HG03045 (cell line): Measurements from ENCODE around the gene EVX2.

Source experiments
- ATAC-seq: cut with Tn5 transposase; IDR thresholded peaks from one replicate; pipeline ENCODE4 v1.9.1; 2021; ENCODE audit warnings: mild to moderate bottlenecking, moderate library complexity; ENCODE audit not compliant: unreplicated experiment

The EVX2 gene

GRCh38 chr2:176096986-176097819 lies 13.4 kb upstream of the EVX2 start:
- peak; percentile 83 for ATAC-seq

GRCh38 chr2:176096243-176096985 lies 12.7 kb upstream of the EVX2 start:
- ATAC-seq: no peak

GRCh38 chr2:176095421-176095820 lies 11.7 kb upstream of the EVX2 start:
- no peak for ATAC-seq

GRCh38 chr2:176094349-176094748 lies 10.6 kb upstream of the EVX2 start:
- no peak for ATAC-seq

- ATAC-seq: no peak
Observed at GRCh38 chr2:176093898-176094249, 10.1 kb upstream of the EVX2 start.

- no peak for ATAC-seq
Observed at GRCh38 chr2:176093145-176093897, 9.6 kb upstream of the EVX2 start.

- no peak for ATAC-seq
Observed at GRCh38 chr2:176092270-176093144, 8.7 kb upstream of the EVX2 start, which contains the start of gene HOXD13. HOXD13 (plus strand) TSS chr2:176092721; CDS start chr2:176092891, 170 bp downstream.

- no peak for ATAC-seq
Observed at GRCh38 chr2:176091329-176092258, 7.8 kb upstream of the EVX2 start.

- ATAC-seq: no peak
Observed at GRCh38 chr2:176090862-176091261, 7.1 kb upstream of the EVX2 start.

- no peak for ATAC-seq
Observed at GRCh38 chr2:176089843-176090395, 6.2 kb upstream of the EVX2 start.

GRCh38 chr2:176088937-176089842 lies 5.4 kb upstream of the EVX2 start:
- ATAC-seq: no peak

- no peak for ATAC-seq
Observed at GRCh38 chr2:176088048-176088936, 4.5 kb upstream of the EVX2 start.

GRCh38 chr2:176087330-176088047 lies 3.7 kb upstream of the EVX2 start:
- ATAC-seq: no peak

GRCh38 chr2:176085861-176086771 lies 2.4 kb upstream of the EVX2 start:
- ATAC-seq: no peak

GRCh38 chr2:176085120-176085788 lies 1.5 kb upstream of the EVX2 start:
- ATAC-seq: no peak
